ENCODE results near the gene SHISA8.

DNA sequence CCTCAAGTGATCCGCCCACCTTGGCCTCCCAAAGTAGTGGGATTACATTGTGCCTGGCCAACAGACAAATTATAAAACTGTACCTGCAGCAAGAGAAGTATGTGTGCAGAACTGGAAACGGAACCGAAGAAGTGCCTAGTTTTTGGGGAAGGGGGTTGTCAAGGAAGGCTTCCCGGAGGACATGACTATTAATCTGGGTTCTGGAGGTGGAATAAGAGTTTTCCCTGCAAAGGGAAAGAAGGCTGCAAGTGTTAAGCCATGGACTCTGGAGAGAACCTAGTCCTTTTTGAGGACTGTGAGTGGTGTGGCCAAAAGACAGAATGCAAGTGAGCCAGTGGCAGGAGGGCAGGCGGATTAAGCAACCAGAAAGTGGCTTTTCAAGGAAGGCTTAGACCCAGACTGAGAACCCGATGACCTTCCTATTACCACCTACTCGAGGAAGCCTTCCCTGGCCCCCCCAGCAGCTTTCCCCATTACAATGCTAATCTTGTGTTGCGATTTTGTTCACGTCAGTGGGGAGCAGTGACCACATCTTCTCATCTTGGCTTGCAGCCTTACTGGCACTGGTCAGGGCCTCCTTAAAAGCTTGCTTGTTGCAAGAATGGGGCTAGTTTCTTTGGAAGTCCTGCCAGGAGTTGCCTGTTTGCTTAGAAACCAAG lies 48.7 kb upstream of the SHISA8 start:
- no peak for TF ChIP-seq POGZ (CRISPR knock-in tag; IDR thresholded peaks at IDR 0.05)
- TF ChIP-seq, protein P1, sequence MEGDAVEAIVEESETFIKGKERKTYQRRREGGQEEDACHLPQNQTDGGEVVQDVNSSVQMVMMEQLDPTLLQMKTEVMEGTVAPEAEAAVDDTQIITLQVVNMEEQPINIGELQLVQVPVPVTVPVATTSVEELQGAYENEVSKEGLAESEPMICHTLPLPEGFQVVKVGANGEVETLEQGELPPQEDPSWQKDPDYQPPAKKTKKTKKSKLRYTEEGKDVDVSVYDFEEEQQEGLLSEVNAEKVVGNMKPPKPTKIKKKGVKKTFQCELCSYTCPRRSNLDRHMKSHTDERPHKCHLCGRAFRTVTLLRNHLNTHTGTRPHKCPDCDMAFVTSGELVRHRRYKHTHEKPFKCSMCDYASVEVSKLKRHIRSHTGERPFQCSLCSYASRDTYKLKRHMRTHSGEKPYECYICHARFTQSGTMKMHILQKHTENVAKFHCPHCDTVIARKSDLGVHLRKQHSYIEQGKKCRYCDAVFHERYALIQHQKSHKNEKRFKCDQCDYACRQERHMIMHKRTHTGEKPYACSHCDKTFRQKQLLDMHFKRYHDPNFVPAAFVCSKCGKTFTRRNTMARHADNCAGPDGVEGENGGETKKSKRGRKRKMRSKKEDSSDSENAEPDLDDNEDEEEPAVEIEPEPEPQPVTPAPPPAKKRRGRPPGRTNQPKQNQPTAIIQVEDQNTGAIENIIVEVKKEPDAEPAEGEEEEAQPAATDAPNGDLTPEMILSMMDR (CRISPR knock-in tag; IDR thresholded peaks at IDR 0.05) = no peak
- no peak for TF ChIP-seq CBX5 (CRISPR knock-in tag; IDR thresholded peaks at IDR 0.05; ENCODE audit: borderline replicate concordance)
- TF ChIP-seq CEBPG (CRISPR knock-in tag; IDR thresholded peaks at IDR 0.05) = no peak
- TF ChIP-seq ZMAT3 (CRISPR knock-in tag; conservative IDR thresholded peaks at IDR 0.05) = no peak
- TF ChIP-seq, protein P2, sequence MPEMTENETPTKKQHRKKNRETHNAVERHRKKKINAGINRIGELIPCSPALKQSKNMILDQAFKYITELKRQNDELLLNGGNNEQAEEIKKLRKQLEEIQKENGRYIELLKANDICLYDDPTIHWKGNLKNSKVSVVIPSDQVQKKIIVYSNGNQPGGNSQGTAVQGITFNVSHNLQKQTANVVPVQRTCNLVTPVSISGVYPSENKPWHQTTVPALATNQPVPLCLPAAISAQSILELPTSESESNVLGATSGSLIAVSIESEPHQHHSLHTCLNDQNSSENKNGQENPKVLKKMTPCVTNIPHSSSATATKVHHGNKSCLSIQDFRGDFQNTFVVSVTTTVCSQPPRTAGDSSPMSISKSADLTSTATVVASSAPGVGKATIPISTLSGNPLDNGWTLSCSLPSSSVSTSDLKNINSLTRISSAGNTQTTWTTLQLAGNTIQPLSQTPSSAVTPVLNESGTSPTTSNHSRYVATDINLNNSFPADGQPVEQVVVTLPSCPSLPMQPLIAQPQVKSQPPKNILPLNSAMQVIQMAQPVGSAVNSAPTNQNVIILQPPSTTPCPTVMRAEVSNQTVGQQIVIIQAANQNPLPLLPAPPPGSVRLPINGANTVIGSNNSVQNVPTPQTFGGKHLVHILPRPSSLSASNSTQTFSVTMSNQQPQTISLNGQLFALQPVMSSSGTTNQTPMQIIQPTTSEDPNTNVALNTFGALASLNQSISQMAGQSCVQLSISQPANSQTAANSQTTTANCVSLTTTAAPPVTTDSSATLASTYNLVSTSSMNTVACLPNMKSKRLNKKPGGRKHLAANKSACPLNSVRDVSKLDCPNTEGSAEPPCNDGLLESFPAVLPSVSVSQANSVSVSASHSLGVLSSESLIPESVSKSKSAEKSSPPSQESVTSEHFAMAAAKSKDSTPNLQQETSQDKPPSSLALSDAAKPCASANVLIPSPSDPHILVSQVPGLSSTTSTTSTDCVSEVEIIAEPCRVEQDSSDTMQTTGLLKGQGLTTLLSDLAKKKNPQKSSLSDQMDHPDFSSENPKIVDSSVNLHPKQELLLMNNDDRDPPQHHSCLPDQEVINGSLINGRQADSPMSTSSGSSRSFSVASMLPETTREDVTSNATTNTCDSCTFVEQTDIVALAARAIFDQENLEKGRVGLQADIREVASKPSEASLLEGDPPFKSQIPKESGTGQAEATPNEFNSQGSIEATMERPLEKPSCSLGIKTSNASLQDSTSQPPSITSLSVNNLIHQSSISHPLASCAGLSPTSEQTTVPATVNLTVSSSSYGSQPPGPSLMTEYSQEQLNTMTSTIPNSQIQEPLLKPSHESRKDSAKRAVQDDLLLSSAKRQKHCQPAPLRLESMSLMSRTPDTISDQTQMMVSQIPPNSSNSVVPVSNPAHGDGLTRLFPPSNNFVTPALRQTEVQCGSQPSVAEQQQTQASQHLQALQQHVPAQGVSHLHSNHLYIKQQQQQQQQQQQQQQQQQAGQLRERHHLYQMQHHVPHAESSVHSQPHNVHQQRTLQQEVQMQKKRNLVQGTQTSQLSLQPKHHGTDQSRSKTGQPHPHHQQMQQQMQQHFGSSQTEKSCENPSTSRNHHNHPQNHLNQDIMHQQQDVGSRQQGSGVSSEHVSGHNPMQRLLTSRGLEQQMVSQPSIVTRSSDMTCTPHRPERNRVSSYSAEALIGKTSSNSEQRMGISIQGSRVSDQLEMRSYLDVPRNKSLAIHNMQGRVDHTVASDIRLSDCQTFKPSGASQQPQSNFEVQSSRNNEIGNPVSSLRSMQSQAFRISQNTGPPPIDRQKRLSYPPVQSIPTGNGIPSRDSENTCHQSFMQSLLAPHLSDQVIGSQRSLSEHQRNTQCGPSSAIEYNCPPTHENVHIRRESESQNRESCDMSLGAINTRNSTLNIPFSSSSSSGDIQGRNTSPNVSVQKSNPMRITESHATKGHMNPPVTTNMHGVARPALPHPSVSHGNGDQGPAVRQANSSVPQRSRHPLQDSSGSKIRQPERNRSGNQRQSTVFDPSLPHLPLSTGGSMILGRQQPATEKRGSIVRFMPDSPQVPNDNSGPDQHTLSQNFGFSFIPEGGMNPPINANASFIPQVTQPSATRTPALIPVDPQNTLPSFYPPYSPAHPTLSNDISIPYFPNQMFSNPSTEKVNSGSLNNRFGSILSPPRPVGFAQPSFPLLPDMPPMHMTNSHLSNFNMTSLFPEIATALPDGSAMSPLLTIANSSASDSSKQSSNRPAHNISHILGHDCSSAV (CRISPR knock-in tag; IDR thresholded peaks at IDR 0.05; ENCODE audit: borderline replicate concordance) = no peak
- no peak for TF ChIP-seq ZNF570 (CRISPR knock-in tag; IDR thresholded peaks at IDR 0.05; ENCODE audit: borderline replicate concordance)
- no peak for TF ChIP-seq JUN (CRISPR knock-in tag; IDR thresholded peaks at IDR 0.05)

All from HepG2 (cell line).